ENCODE measurements around the gene PHF12.

- TF ChIP-seq CTCF (IDR thresholded peaks at IDR 0.05; ENCODE audit: low read length) (no peak), EZH2 (IDR thresholded peaks at IDR 0.05; ENCODE audit: borderline replicate concordance, low read length) (no peak)
Measured at GRCh38 chr17:28949185-28950016, 1.9 kb downstream of the PHF12 start.
